Ovary (tissue), 3 donors: ENCODE results near the gene METTL27.

Experiments used
- CTCF ChIP-seq, 3 donors: fragments of 450-650 bp in 2 of 3; fragments of 200-600 bp in 1 of 3; IDR thresholded peaks; one replicate each; pipeline versions ENCODE4 v1.5.1 to v1.8.0; 2016 to 2022; ENCODE audit warnings: antibody characterized with exemption in 3 of 3, mild to moderate bottlenecking in 1 of 3
- POLR2A ChIP-seq: fragments of 450-650 bp; IDR thresholded peaks from one replicate; pipeline ENCODE4 v1.6.1; 2017; ENCODE audit warnings: antibody characterized with exemption, mild to moderate bottlenecking, moderate library complexity
- donor health status: DM: no; HTN: no; CAD: no.

DNA sequence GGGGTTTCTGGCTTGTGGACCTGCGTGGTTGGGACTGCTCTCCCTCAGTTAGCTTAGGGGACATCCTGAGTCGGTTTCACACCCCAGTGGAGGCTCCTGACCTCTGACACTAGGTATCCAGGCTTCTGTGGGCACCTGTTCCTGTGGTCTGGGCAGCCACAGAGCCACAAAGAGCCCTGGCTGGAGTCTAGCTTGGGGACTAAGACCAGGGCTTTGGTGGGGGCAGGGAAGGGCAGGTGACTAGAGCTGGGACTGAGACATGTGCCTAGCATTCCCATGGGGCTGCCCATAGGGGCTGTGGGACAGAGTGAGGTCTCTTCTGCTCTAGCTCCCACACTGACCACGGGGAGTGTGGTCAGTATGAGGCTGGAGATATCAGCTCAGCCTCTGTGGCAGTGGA is 14.6 kb upstream of the METTL27 start:
- TF ChIP-seq CTCF (IDR thresholded peaks at IDR 0.05): no peak
- no peak for TF ChIP-seq POLR2A
